Hepatocyte (in vitro differentiated cells): Measurements from ENCODE around the gene HMGXB3.

Experiments
- CTCF ChIP-seq: fragments of 200-600 bp; sonication (generic); IDR thresholded peaks from 2 replicates; pipeline ENCODE4 v1.5.1; 2016; ENCODE audit warnings: antibody characterized with exemption, mild to moderate bottlenecking; ENCODE audit not compliant: poor library complexity
- EZH2phosphoT487 ChIP-seq: fragments of 200-600 bp; sonication (generic); IDR thresholded peaks from one replicate; pipeline ENCODE4 v1.6.1; 2018; ENCODE audit warnings: antibody characterized with exemption, mild to moderate bottlenecking, low read depth, moderate library complexity; ENCODE audit not compliant: unreplicated experiment, severe bottlenecking

DNA sequence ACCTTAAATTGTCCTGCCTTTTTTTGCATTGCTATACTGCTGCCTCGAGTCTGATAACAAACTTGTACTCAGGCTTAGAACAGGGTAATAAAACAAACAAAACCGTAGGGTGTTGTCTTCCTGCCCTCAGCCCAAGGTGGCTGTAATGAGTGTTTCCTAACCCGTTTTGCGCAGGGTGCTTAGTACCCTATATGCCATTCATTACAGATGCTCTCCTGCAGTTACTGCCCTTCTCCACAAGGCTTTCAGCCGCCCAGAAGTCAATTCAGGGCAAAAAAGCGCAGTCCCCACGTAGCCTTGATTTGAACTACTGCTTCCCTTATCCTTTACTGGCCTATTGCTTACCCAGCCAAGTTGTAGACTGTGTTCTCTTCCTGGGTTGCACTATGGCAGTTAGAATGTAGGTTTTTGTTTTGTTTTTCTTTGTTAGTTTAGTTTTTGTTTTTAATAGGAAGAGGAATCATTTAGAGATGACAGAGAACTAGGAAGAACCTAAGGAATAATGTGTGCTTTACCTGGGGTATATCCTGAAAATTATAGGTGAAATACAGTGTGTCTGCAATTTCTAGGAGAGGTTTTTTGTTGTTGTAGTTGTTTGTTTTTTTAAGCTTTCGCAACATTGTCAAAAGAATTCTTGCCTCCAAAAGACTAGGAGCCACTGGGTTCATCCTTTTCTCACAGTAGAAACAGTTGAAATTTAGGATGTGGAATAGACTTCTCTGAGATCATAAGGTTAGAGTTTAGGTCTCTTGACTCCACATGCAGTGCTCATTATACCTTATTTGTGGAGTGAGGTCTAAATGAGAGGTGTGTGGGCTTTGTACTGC is 1.3 kb downstream of the HMGXB3 start:
- TF ChIP-seq CTCF, result peak; percentile 39
- TF ChIP-seq EZH2phosphoT487, result no peak
